GM21717 (cell line): Measurements from ENCODE around the gene C3orf20.

Experiments
- ATAC-seq: cut with Tn5 transposase; IDR thresholded peaks from one replicate; pipeline ENCODE4 v1.9.1; 2021; ENCODE audit warnings: mild to moderate bottlenecking, moderate library complexity; ENCODE audit not compliant: unreplicated experiment

Gene C3orf20

GRCh38 chr3:14674841-14675240 is at the start of gene C3orf20:
C3orf20 (plus strand) TSS chr3:14675141; CDS start chr3:14682714, 7,573 bp downstream.
- ATAC-seq: no peak

GRCh38 chr3:14625443-14625842 is 49.5 kb upstream of the C3orf20 start:
- no peak for ATAC-seq

DNA sequence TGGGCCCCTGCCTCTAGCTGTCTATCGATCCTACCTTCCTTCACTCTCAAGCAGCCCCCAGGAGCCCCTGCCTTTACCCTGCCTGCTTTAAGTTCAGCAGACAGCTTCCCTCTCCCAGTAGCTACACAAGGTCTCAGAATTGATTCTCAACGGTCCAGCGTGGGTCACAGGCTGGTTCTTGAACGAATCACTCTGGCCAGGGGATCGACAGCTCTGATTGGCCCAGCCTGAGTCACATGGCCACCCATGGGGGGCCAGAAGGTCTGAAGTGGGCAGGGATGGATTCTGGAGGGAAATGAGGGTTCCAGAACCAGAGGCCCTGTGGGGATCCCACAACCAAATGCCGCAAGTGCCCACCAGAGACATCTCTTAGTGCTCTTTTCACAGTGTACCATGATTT is 47.1 kb upstream of the C3orf20 start:
- no peak for ATAC-seq

DNA sequence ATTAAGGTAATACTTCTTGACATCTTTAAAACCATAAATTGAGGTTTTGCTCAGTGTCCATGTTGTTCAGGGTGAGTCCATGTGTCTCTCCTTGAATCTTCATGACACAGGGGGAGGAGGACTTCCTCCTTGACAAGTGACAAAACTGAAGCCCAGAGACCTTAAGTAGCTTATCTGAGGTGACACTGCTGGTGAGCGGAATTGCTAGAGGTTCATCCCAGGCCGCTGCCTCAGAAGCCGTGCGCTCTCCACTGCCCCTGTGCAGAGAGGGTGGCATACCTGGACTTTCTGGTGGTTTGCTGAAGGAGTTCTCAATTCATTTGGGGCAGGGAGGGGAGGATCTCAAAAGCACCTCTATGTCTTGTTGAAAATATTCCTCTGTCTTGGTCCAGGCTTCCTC is 46.5 kb upstream of the C3orf20 start:
- no peak for ATAC-seq

DNA sequence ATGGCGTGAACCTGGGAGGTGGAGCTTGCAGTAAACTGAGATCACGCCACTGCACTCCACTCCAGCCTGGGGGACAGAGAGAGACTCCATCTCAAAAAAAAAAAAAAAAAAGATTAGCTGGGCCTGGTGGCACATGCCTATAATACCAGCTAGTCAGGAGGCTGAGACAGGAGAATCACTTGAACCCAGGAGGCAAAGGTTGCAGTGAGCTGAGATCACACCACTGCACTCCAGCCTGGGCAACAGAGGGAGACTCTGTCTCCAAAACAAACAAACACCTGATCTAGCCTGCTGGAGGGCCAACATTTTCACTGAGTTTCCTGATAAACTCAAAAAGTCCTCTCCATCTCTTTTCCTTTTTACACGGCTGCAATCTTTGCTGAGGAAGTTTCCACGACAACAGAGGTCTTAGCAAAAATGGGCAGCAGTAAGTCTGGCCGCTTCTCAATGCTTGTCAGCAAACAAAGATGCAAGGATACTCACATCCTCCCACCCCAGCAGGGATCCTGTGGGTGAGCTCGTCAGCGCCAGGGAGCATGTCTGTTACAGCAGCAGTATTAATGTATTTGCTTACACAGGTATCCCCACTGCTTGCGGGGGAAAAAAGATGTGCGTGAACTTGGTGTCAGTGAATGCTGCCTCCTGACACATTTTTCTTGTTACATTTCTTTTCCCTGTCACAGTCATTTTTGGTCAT is 44.4 kb upstream of the C3orf20 start:
- ATAC-seq: no peak

DNA sequence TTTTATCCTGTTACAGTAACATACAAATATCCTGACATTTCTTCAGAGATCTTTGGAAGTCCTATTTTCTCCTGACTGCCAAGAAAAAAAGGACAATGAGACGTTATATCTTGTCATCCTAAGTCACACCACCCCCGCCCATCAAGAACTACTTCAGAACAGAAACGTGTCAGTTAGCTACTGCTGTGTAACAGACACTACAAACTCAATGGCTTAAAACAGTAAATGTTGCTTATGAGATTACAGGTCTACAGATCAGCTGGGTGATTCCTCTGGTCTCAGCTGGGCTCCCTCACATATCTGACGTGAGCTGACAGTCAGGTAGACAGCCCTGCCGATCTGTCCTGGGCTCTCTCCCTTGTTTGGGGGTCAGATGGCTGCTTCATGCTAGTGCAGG is 43.8 kb upstream of the C3orf20 start:
- no peak for ATAC-seq

- ATAC-seq: no peak
These were observed 43.1 kb upstream of the C3orf20 start for GRCh38 chr3:14631687-14632441.

DNA sequence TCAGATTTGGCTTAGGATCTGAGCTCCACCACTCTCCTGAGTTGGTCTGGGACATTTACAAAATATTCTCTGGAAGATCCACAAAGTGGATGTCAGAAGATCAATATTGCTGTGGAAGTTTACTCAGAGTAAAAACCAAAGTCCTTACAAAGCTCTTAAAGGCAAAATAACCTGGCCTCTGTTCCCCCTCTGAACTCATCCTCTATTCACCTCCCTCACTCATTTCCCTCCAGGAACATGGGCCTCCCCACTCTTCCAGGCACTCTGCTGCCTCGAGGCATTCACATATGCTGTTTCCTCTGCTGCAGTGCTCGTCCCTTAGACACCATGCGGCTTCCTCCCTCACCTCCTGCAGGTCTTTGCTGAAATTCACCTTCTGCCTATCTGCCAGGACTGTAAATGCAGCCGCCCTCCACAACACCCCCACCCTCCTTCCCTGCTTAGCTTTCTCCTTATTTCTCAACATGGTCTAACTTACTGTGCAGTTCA is 42.5 kb upstream of the C3orf20 start:
- no peak for ATAC-seq

DNA sequence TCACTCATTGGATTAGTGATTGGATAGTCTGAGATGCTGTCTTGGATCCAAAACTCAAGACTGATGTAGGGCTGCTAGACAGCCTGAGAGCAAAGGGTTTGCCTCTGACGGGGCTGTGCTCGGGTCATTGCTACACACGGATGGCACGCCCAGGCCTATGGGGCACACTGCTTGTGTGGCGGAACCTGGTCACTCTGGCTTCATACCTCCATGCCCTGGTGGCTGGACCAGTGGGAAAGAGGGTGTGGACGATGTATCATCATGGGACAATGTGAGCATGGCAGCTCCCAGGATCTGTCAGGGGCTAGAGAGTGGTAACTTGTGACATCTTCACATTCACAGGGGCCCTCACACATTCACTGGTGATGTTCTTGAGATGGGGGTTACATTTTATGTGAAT is 41.5 kb upstream of the C3orf20 start:
- no peak for ATAC-seq

DNA sequence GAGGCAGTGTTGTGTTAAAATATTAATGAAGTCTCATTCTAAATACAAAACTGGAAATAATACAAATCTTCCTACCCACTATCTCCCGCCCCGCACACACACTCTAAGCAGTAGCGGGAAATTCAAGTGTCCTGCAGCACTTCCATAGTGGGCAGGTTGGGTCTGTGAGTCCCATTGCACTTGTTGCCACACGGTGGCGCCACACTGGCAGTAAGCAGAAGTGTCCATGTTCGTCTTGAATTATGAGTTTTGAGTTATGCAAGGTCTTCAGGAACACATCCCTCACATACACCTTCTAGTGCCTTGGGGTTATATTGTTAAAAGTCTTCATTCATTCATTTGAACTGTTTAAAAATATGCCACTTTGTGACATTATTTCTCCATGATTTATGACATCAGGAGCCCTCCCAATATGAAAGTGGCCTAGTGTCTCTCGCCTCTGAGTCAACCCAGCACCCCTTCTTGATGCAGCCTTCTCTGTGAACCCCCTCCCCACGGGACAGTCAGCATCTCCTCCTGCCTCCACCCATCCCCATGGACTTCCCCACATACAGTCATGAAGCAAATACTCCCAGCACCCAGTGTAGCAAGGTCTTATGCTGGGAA is 41.0 kb upstream of the C3orf20 start:
- ATAC-seq: no peak

DNA sequence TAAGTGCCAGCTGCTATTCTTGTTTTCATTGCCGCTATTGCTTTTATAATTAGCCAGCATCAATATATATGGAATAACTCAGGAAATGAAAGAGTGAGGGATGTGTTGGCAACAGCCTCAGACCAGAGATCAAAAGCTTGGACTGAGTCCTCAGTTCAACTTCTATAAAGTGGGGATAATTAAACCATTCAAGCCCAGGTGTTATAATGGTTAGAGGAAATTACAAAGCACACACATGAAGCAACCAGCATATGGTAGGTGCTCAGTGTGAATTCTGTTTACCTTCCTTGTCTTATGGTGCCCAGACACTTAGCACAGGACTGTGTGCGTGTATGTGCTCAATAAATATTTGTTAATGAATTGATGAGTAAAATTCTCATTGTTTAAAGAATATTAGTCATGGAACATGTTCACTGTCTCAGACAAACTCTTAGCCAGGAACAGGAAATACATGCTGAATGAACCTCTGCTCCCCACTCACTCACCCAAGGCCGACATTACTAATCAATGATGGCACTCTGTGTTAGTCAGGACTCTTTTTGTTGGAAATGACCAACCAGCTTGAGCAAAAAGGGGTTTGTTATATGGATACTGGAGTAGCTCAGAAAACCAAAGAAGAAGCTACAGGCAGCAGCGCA is 40.1 kb upstream of the C3orf20 start:
- no peak for ATAC-seq

GRCh38 chr3:14636496-14637087 is 38.3 kb upstream of the C3orf20 start:
- no peak for ATAC-seq

DNA sequence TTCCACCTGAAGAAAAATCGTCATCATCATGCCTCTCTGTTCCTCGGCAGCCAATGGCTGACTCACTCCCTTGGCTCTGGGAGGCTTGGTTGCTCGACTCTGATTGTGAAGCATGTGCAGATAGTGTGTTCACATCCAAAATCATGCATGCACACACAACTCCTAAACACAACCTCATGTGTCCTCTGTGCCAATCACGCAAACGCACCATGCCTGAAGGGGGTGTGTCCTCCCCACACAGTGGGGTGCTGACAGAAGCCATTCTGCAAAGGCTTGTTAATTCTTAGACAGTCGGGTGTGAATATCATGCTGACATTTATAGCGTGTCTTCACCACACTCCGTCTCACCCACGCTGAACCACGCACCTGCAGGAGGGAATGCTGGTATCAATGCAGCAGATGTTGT is 34.8 kb upstream of the C3orf20 start:
- ATAC-seq: no peak

DNA sequence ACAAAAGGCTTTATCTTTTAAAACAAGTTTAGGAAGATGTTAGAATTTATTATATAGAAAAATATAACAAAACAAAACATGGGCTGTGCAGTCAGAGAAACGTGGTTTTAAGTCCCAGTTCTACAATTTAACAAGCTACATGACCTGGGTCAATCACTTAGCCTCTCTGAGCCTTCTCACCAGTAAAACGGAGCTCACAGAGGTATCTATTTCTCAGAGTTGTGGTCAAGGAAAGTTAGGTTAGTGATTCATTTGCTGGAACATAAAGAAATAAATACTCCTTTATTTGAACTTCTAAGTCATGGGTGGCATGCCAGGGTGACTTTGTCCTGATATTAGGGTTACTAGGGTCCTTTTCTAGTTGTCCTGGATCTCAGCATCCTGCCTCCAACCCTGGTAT is 34.2 kb upstream of the C3orf20 start:
- no peak for ATAC-seq

- no peak for ATAC-seq
These were observed 33.6 kb upstream of the C3orf20 start for GRCh38 chr3:14641346-14641745.

- no peak for ATAC-seq
These were observed 29.5 kb upstream of the C3orf20 start for GRCh38 chr3:14645453-14645852.

- no peak for ATAC-seq
These were observed 28.8 kb upstream of the C3orf20 start for GRCh38 chr3:14646131-14646573.

GRCh38 chr3:14646589-14647413 is 28.1 kb upstream of the C3orf20 start:
- no peak for ATAC-seq

- no peak for ATAC-seq
These were observed 26.7 kb upstream of the C3orf20 start for GRCh38 chr3:14647976-14648955.
